Retinal pigment epithelial cell (primary cell): ENCODE data around the gene NEDD9.

Experiments
- DNase-seq: peaks from one replicate; pipeline ENCODE4 v3.0.0-alpha.2; 2010; ENCODE audit warnings: low read depth
- H3K4me3 ChIP-seq: 2 replicates; pipeline ENCODE4 v1.5.1; 2011; ENCODE audit warnings: mild to moderate bottlenecking, low read length, control low read depth, moderate library complexity
- TF ChIP-seq, protein P1 (sequence below): conservative IDR thresholded peaks from 2 replicates; pipeline ENCODE4 v1.5.1; 2011; ENCODE audit warnings: low read depth, low read length, control low read depth, inconsistent platforms

Gene NEDD9

DNA sequence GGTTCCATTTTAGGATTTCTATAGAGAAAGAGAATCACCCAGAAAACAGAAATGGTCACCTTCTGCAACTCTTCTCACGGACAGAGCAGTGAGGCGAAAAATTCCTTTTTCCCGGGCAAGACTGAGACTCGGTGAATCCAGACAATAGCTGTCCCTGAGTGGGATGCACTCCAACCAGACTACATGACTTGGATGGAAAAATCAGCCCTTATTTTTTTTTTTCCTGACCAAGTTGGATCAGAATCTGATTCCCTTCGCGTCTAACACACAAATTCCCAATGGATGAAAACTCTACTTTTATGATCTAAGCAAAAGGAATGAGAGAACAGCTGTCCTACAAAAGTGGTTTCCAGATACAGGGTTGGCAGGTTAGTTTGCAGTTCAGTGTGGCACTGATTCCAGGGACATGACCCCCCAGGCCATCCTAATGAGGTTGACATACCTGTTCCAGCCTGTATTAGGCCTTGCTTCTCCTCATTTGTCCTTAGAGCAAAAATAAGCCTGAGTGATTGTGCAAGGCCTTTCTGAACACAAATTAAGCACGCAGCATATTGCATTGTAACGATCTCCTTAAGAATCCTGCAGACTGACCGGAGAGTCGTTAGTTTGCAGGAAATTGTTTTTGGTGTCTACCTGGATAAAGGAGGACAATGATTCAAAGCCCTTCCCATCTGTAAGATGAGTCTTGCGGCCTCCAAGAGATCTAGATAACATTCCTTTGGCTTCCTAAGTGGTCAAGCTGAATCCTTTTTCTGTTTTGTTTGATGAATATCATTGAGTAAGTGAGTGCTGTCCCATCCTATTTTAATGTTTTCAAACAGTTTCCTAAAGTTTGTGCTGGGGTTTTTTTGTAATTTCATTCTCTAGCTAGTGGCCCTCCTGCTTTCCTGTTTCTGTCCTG lies 1.5 kb upstream of the NEDD9 start:
- no peak for DNase-seq
- TF ChIP-seq, protein P1, sequence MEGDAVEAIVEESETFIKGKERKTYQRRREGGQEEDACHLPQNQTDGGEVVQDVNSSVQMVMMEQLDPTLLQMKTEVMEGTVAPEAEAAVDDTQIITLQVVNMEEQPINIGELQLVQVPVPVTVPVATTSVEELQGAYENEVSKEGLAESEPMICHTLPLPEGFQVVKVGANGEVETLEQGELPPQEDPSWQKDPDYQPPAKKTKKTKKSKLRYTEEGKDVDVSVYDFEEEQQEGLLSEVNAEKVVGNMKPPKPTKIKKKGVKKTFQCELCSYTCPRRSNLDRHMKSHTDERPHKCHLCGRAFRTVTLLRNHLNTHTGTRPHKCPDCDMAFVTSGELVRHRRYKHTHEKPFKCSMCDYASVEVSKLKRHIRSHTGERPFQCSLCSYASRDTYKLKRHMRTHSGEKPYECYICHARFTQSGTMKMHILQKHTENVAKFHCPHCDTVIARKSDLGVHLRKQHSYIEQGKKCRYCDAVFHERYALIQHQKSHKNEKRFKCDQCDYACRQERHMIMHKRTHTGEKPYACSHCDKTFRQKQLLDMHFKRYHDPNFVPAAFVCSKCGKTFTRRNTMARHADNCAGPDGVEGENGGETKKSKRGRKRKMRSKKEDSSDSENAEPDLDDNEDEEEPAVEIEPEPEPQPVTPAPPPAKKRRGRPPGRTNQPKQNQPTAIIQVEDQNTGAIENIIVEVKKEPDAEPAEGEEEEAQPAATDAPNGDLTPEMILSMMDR: no peak
- H3K4me3 ChIP-seq: no peak overlapping the region

DNA sequence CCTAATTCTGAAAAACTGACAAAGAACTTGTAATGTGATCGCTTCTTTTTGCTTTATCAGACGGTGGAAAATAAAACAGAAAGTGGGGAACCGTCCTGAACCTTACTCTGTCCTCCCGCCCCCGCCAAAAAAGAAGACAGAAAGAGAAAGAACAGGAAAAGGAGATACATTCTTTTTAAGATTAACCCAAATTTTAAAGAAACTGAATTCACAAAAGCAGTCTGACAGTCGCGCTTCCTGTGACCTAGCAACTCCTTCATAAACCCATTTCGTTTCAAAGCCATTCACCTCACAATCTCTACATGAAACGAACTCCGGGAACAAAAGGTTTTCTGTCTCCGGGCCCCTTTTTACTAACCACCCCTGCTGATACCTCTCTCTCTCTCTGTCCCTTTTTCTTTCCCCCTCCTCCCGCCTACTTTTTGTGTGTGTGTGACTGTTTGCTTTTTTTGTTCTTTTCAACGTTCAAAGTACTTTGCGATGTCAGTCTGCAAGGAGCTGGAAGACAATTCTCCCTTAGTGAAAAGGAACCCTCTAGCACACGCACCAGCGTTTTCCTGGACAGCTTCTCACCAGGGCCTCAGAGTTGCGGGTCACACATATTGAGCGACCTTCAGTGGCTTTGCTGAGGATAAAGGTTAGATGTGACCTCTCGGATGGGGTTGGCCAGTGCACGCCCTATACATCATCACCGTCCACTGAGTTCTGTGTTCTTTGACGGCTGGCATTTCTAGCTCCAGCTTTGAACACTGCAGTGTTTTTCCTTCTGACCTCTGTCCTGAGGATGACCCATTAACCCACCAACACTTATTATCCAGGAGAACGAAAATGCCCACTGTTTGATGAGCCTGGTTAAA lies 530 bp upstream of the NEDD9 start:
- TF ChIP-seq, protein P1: no peak
- no peak for DNase-seq

DNA sequence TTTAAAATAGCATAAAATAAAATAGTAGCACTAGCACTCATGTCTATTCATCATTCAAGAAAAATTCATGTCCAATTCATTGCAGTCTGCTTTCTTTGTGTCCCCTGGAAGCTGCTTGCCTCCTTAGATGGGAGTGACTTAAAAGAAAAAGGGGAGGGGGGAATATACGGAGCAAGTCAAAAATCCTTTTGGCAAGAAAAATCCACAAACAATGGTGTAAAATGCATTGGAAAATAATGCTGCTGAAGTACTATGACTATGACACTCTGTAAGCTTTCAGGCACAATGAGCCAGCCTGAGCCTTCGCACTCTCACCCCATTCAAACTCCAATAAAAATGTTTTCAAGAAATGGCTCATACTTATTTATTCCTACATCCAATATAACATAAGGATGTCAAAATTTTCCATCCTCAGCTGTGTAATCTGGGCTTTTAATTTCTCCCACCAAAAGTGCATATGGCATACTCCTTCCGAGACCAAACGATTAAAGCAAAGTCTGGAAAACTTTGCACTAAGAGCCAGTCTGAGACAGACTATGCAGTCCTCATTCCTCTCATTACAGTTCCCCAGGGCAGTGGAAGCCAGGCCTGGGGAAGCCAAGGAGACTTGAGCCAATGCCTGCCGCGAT lies 790 bp downstream of the NEDD9 start:
- H3K4me3 ChIP-seq: peak overlapping the region; percentile 100
- DNase-seq: no peak
- TF ChIP-seq, protein P1: no peak

More for the DNA sequence above, 530 bp upstream of the NEDD9 start:
- peak overlapping the region; percentile 100 for H3K4me3 ChIP-seq

DNA sequence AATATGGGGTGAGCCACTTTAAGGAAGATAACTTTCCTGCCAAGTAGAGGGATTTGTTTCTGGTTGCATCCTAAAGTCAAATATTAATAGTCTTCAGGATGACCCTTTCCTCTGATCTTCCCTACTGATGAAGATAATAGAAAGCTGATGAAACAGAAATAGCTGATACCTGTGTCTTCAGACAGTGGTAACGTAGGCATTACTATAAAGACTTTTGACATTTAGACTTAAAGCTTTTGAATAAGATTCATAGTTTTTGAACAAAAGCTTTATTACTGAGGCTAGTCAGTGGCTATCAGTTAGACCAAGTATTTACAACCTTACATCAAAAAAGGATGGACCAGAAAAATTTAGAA lies 1.4 kb downstream of the NEDD9 start:
- peak overlapping the region; percentile 100 for H3K4me3 ChIP-seq
- TF ChIP-seq, protein P1: no peak
- no peak for DNase-seq

DNA sequence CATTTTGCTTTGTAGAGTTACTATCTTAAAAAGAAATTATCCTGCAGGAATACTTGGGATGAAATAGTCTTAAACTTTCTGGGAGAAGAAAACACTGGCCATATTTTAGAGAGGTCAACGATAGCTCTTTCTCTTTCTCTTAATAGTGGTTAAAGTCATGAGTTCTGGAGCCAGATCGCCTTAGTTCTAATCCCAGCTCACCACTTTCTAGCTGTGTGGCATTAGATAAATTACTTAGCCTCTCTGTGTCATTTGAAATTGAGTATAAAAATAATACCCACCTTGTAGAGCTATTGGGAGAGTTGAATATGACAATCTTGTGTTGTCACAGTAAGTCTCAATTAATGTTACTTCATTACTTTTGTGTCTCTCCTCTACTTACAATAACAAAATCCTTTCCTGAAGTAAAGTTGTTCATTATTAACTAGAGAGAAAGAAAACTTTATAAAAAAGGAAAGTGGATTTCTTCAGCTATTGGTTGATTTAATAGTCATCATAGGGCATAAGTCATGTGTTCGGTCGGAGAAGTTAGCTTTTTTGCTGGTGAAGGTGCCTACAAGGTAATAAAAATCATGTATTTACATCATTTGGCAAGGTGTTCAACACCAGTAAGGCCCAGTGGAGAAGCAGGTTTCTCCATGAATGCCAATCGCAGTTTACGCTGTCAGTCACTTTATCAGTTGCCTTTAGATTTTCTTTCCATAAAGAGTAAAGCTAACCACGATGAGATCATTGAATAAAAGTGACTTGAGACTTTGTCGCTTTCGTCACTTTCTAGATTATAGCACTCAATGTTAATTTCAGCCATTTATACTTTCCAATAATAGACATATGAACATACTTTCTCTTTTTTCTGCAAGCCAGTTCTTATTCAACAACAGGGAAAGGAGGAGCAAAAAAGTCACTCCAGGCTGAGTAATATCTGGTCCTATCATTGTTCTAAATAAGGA lies 2.0 kb downstream of the NEDD9 start:
- TF ChIP-seq, protein P1: no peak
- DNase-seq: no peak
- H3K4me3 ChIP-seq: peak overlapping the region; percentile 100

DNA sequence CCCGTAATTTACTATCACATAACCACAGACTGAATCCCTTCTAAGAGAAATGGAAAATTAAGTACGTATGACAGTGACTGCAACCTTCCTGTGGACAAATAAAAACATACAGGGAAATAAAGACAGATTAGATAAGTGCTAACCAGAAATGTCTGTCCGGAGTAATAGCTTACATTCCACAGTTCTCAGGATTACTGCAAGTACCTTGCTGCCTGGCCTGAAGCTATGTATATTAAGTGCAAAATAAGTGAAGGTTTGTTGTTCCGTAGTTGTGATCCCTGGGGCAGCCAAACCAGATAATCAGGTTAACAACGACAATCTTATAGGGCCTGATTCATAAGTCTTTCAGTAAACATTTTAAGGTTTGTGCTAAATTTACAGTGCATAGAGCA lies 2.8 kb downstream of the NEDD9 start:
- peak overlapping the region; percentile 100 for H3K4me3 ChIP-seq
- DNase-seq: no peak
- TF ChIP-seq, protein P1: no peak
